Subcutaneous abdominal adipose tissue (tissue), 5 donors: ENCODE data around the gene TBC1D22A.

Source experiments
- H3K27ac ChIP-seq: one replicate; pipeline ENCODE4 v1.7.0; 2013; ENCODE audit warnings: low read depth, mild to moderate bottlenecking, inconsistent platforms, low read length, moderate library complexity
- H3K27me3 ChIP-seq, 5 donors: one replicate each; pipeline ENCODE4 v1.7.0; 2013; ENCODE audit warnings: low read length in 5 of 5, inconsistent platforms in 1 of 5; ENCODE audit not compliant: control insufficient read depth in 5 of 5, insufficient read depth in 4 of 5
- H3K36me3 ChIP-seq, 5 donors: one replicate each; pipeline ENCODE4 v1.7.0; 2013; ENCODE audit warnings: low read length in 5 of 5; ENCODE audit not compliant: control insufficient read depth in 5 of 5, insufficient read depth in 5 of 5
- H3K4me1 ChIP-seq, 5 donors: one replicate each; pipeline ENCODE4 v1.7.0; 2013; ENCODE audit warnings: low read length in 5 of 5, mild to moderate bottlenecking in 3 of 5, moderate library complexity in 1 of 5; ENCODE audit not compliant: control insufficient read depth in 5 of 5, insufficient read depth in 5 of 5
- H3K4me3 ChIP-seq, 5 donors: one replicate each; pipeline ENCODE4 v1.7.0; 2013; ENCODE audit warnings: low read length in 5 of 5, low read depth in 1 of 5
- H3K9ac ChIP-seq, 5 donors: one replicate each; pipeline ENCODE4 v1.7.0; 2013; ENCODE audit warnings: low read length in 5 of 5, mild to moderate bottlenecking in 4 of 5, moderate library complexity in 3 of 5
- H3K9me3 ChIP-seq, 5 donors: one replicate each; pipeline ENCODE4 v1.7.0; 2013; ENCODE audit warnings: low read length in 5 of 5; ENCODE audit not compliant: control insufficient read depth in 5 of 5
- donor health status: healthy.
- donor health status: healthy.
- donor health status: healthy.
- donor health status: healthy.
- donor health status: healthy.

The TBC1D22A gene

DNA sequence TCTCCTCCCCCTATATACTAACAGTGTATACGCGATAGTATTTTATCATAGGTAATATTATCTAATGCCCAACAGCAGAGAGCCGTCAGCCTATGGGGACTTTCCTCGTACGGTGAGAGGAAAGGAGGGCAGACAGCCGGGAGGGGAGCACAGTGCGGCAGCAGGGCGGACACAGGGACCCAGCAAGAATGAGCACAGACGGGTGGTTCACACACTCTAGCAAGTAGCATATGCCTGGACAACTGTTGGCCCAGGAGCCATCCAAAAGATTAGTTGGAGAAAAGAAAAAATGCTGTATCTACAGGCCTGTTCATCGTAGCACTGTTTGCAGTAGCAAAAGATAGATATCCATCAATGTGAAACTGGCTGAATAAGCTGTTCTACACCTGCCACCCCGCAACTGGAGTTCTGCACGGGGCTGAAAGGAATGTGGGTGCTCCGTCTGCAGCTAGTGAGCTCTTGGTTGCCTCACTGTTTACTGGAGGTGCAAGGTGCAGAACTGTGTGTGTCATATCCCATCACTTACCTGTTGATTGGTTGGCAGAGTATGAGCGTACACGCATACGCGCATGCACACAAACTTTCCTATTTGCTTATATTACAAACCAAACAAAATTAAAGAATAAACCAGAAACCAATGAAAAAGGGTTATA lies 324.3 kb downstream of the TBC1D22A start:
- H3K9me3 ChIP-seq, result peaks cover 0 to 5% (median 0%) of the 10 kb centered on the region in 5 donors
- H3K4me3 ChIP-seq, result no peak overlapping the region
- no peak overlapping the region for H3K9ac ChIP-seq
- H3K27ac ChIP-seq, result no peak overlapping the region
- no peaks in the 10 kb centered on the region for H3K36me3 ChIP-seq
- peaks cover 2 to 16% (median 14%) of the 10 kb centered on the region in 5 donors for H3K4me1 ChIP-seq
- no peaks in the 10 kb centered on the region for H3K27me3 ChIP-seq

- H3K9ac ChIP-seq, result no peak overlapping the region
- H3K4me3 ChIP-seq, result no peak overlapping the region
- no peaks in the 10 kb centered on the region for H3K36me3 ChIP-seq
- H3K4me1 ChIP-seq, result peaks cover 2 to 24% (median 19%) of the 10 kb centered on the region in 5 donors
- no peaks in the 10 kb centered on the region for H3K27me3 ChIP-seq
- no peak overlapping the region for H3K27ac ChIP-seq
- H3K9me3 ChIP-seq, result peaks cover 0 to 8% (median 0%) of the 10 kb centered on the region in 5 donors
Observed at GRCh38 chr22:47088480-47089158, 326.2 kb downstream of the TBC1D22A start.

- H3K27ac ChIP-seq, result no peak overlapping the region
- H3K36me3 ChIP-seq, result no peaks in the 10 kb centered on the region
- peaks cover 0 to 12% (median 0%) of the 10 kb centered on the region in 5 donors for H3K9me3 ChIP-seq
- H3K4me1 ChIP-seq, result peaks cover 2 to 24% (median 19%) of the 10 kb centered on the region in 5 donors
- no peaks in the 10 kb centered on the region for H3K27me3 ChIP-seq
- no peak overlapping the region for H3K4me3 ChIP-seq
- no peak overlapping the region for H3K9ac ChIP-seq
Observed at GRCh38 chr22:47089374-47089773, 326.9 kb downstream of the TBC1D22A start.

DNA sequence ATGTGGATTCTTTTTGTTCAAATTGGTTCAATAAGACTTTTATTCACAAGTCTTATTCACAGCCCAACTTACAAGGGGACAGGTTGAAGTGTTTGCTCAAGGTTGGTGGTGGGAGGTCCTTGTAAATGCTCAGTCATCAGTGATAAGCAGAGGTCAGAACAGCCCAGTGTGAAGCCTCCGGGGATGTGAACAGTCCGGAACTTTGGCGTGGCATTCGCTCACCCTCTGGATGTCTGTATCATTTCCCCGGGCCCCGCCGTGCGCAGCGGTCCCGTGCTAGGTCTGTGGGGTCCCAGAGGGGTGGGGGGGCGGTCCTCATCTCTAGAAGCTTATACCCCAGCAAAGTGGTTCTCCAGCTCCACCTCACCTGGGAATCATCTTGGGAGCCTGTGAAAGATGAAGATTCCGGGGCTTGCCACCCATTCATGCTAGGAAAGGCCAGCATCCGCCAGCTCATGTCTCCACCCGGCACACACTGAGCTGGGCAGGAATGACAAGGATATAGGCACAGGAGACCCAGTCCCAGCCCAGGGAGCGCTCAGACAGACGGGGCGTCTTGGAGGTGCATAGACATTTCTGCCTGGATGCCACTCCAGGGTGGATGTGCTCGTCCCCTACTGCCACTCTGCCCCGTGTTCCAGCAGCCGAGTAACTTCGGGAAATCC lies 327.5 kb downstream of the TBC1D22A start:
- Histone ChIP-seq H3K9ac (no peak overlapping the region), H3K4me3 (peak overlapping the region; percentile 44 to 79 (median 58)), H3K4me1 (peaks cover 2 to 24% (median 19%) of the 10 kb centered on the region in 5 donors)

DNA sequence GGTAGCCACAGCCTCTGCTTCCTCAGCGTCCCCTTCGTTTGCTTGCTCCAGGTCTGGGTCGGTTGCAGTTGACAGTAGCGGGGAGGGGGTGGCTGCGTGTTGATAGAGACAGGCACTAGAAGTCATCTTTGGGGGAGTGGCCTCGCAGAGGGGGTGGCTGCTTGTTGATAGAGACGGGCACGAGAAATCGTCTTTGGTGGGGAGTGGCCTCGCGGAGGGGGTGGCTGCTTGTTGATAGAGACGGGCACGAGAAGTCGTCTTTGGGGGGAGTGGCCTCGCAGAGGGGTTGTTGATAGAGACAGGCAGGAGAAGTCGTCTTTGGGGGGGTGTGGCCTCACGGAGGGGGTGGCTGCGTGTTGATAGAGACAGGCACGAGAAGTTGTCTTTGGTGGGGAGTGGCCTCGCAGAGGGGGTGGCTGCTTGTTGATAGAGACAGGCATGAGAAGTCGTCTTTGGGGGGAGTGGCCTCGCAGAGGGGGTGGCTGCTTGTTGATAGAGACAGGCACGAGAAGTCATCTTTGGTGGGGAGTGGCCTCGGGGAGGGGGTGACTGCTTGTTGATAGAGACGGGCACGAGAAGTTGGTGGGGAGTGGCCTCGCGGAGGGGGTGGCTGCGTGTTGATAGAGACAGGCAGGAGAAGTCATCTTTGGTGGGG lies 328.3 kb downstream of the TBC1D22A start:
- no peaks in the 10 kb centered on the region for H3K36me3 ChIP-seq
- peak overlapping the region; percentile 44 to 79 (median 58) for H3K4me3 ChIP-seq
- no peak overlapping the region for H3K27ac ChIP-seq
- peaks cover 2 to 24% (median 19%) of the 10 kb centered on the region in 5 donors for H3K4me1 ChIP-seq
- peak overlapping the region in 2 of 5 donors; percentile 11 to 53 for H3K9ac ChIP-seq
- peaks cover 0 to 12% (median 0%) of the 10 kb centered on the region in 5 donors for H3K9me3 ChIP-seq
- no peaks in the 10 kb centered on the region for H3K27me3 ChIP-seq

More for the DNA sequence above, 327.5 kb downstream of the TBC1D22A start:
- Histone ChIP-seq H3K9me3 (peaks cover 0 to 12% (median 0%) of the 10 kb centered on the region in 5 donors), H3K27me3 (no peaks in the 10 kb centered on the region), H3K27ac (no peak overlapping the region), H3K36me3 (no peaks in the 10 kb centered on the region)

GRCh38 chr22:47091246-47091651 lies 328.8 kb downstream of the TBC1D22A start:
- no peaks in the 10 kb centered on the region for H3K27me3 ChIP-seq
- peaks cover 0 to 12% (median 0%) of the 10 kb centered on the region in 5 donors for H3K9me3 ChIP-seq
- peaks cover 2 to 24% (median 19%) of the 10 kb centered on the region in 5 donors for H3K4me1 ChIP-seq
- H3K36me3 ChIP-seq, result no peaks in the 10 kb centered on the region
- peak overlapping the region in 2 of 5 donors; percentile 11 to 53 for H3K9ac ChIP-seq
- H3K27ac ChIP-seq, result no peak overlapping the region
- H3K4me3 ChIP-seq, result peak overlapping the region; percentile 44 to 79 (median 58)

DNA sequence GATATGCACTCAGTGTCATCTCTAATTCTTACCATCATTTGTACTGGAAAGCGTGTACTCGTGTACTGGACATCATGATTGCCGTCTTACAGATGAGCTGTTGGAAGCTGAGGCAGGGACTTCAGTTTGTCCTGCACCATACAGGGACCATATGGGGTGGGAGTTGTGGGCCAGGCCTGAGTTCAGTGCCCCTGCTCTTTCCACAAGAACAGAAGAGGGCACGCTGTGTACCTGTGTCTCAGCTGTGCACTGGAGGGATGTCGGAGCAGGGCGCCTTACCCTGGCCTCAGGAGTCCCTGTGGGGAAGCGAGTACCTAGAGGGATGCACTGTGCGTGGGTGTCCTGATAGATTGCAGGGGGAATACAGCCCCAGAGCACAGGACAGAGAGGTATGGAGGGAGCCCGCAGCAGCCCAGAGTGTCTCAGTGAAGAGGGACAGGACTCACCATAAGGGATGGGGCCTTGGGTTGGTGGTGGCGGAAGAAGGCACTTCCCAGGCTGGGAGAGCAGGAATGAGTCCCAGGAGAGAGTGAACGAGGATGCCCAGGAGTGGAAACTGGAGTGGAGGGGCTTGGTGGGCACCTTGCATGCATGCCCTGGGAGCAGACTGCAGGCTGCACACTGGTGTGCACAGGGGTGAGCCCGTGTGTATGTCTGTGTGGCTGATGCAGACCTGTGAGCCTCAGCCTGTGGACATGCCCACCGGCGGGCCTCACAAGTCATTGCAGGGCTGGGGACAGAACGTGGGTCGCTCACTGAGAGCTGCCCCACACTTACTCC lies 329.7 kb downstream of the TBC1D22A start:
- Histone ChIP-seq H3K9ac (no peak overlapping the region), H3K4me3 (no peak overlapping the region)

DNA sequence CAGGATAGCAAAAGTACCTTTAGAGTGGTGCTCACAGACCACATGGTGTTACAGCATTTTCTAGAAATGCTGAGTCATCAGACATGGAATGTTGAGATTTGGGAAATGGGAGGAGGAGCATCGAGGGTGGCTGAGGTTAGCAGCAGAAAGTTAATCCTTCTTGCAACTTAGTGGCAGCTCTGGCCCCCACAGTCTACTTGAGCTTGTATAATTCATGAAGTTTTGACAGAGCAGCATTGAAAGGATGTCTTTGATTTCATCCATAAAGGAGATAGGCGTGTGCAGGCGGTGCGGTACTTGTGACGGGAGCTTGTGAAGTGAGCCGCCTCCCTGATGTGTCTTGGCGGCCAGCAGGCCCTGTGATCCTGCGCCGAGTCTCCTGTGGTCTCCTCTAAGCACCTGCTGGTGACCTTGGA lies 330.5 kb downstream of the TBC1D22A start:
- H3K27ac ChIP-seq, result no peak overlapping the region
- no peaks in the 10 kb centered on the region for H3K36me3 ChIP-seq
- H3K9ac ChIP-seq, result no peak overlapping the region
- H3K9me3 ChIP-seq, result peaks cover 0 to 12% (median 0%) of the 10 kb centered on the region in 5 donors
- no peak overlapping the region for H3K4me3 ChIP-seq
- H3K4me1 ChIP-seq, result peaks cover 2 to 24% (median 19%) of the 10 kb centered on the region in 5 donors
- H3K27me3 ChIP-seq, result no peaks in the 10 kb centered on the region

More for the DNA sequence above, 329.7 kb downstream of the TBC1D22A start:
- Histone ChIP-seq H3K4me1 (peaks cover 2 to 24% (median 19%) of the 10 kb centered on the region in 5 donors), H3K27ac (no peak overlapping the region), H3K27me3 (no peaks in the 10 kb centered on the region), H3K9me3 (peaks cover 0 to 12% (median 0%) of the 10 kb centered on the region in 5 donors), H3K36me3 (no peaks in the 10 kb centered on the region)

- Histone ChIP-seq H3K27me3 (no peaks in the 10 kb centered on the region), H3K27ac (no peak overlapping the region), H3K4me1 (peaks cover 2 to 24% (median 19%) of the 10 kb centered on the region in 5 donors), H3K36me3 (no peaks in the 10 kb centered on the region), H3K9ac (no peak overlapping the region), H3K9me3 (peaks cover 0 to 12% (median 0%) of the 10 kb centered on the region in 5 donors), H3K4me3 (no peak overlapping the region)
Observed at GRCh38 chr22:47093720-47094119, 331.3 kb downstream of the TBC1D22A start.
